Lung microvascular endothelial cell (primary cell): Measurements from ENCODE around the gene PRDM16. TPM values are rescaled to one million over a fixed set of nuclear protein-coding genes. Genes with fewer than 3 reads are reported as not detected.

ENCODE experiments used
- DNase-seq, 2 donors: peaks; one replicate each; pipeline versions ENCODE4 v3.0.0 to v3.0.0-alpha.2; 2010; ENCODE audit warnings: low read depth in 2 of 2
- total RNA-seq: library from RNA; depleted of rRNA; stranded (reverse); fragments of >200 nt; gene quantifications from 2 replicates; pipeline ENCODE4 v1.2.1, GENCODE V29; 2014

The PRDM16 gene
- total RNA-seq, 1 donor from 2014 or later: not detected

GRCh38 chr1:3122311-3122710, 53.3 kb downstream of the PRDM16 start:
- no peak for DNase-seq

- no peak for DNase-seq
Measured at GRCh38 chr1:3124246-3124645, 55.2 kb downstream of the PRDM16 start.

GRCh38 chr1:3125078-3125477, 56.1 kb downstream of the PRDM16 start:
- no peak for DNase-seq

GRCh38 chr1:3125546-3126368, 56.8 kb downstream of the PRDM16 start:
- no peak for DNase-seq

- no peak for DNase-seq
Measured at GRCh38 chr1:3126756-3127678, 58.0 kb downstream of the PRDM16 start.

GRCh38 chr1:3127738-3128137, 58.7 kb downstream of the PRDM16 start:
- DNase-seq: no peak

- DNase-seq: no peak
Measured at GRCh38 chr1:3128431-3129132, 59.6 kb downstream of the PRDM16 start.

- DNase-seq: no peak
Measured at GRCh38 chr1:3129133-3129490, 60.1 kb downstream of the PRDM16 start.

GRCh38 chr1:3130268-3130667, 61.3 kb downstream of the PRDM16 start:
- no peak for DNase-seq

GRCh38 chr1:3132660-3133059, 63.7 kb downstream of the PRDM16 start:
- no peak for DNase-seq

GRCh38 chr1:3133686-3134085, 64.7 kb downstream of the PRDM16 start:
- no peak for DNase-seq

GRCh38 chr1:3134381-3135072, 65.5 kb downstream of the PRDM16 start:
- DNase-seq: no peak

- DNase-seq: no peak
Measured at GRCh38 chr1:3135073-3135702, 66.2 kb downstream of the PRDM16 start.

- DNase-seq: no peak
Measured at GRCh38 chr1:3135744-3136455, 66.9 kb downstream of the PRDM16 start.

GRCh38 chr1:3136532-3136931, 67.5 kb downstream of the PRDM16 start:
- DNase-seq: no peak

- no peak for DNase-seq
Measured at GRCh38 chr1:3137111-3138100, 68.4 kb downstream of the PRDM16 start.

GRCh38 chr1:3138623-3139151, 69.7 kb downstream of the PRDM16 start:
- no peak for DNase-seq

- DNase-seq: no peak
Measured at GRCh38 chr1:3139451-3139852, 70.4 kb downstream of the PRDM16 start.

- DNase-seq: no peak
Measured at GRCh38 chr1:3139871-3140361, 70.9 kb downstream of the PRDM16 start.
